Endothelial cell (in vitro differentiated cells): ENCODE results near the gene CYP2B6. TPM values are rescaled to one million over a fixed set of nuclear protein-coding genes. Genes with fewer than 3 reads are reported as not detected.
"Not testable (repeated sequence)": the region's sequence is repeated elsewhere in the genome, so short reads cannot be mapped to it uniquely, and the experiment has no call there.

Experiments
- DNase-seq: peaks from one replicate; pipeline ENCODE4 v3.0.0; 2021; ENCODE audit warnings: low spot score
- H3K27ac Mint-ChIP-seq: one replicate; pipeline ENCODE4 v1.8.0; 2021; ENCODE audit warnings: mixed read lengths, inconsistent platforms; ENCODE audit not compliant: unreplicated experiment
- H3K27me3 Mint-ChIP-seq: one replicate; pipeline ENCODE4 v1.8.0; 2021; ENCODE audit warnings: mild to moderate bottlenecking, moderate library complexity, mixed read lengths, inconsistent platforms; ENCODE audit not compliant: unreplicated experiment
- H3K36me3 Mint-ChIP-seq: one replicate; pipeline ENCODE4 v1.8.0; 2021; ENCODE audit warnings: mild to moderate bottlenecking, low read depth, mixed read lengths, inconsistent platforms; ENCODE audit not compliant: unreplicated experiment
- H3K4me1 Mint-ChIP-seq: one replicate; pipeline ENCODE4 v1.8.0; 2021; ENCODE audit warnings: mild to moderate bottlenecking, mixed read lengths, inconsistent platforms; ENCODE audit not compliant: unreplicated experiment
- H3K4me3 Mint-ChIP-seq: one replicate; pipeline ENCODE4 v1.8.0; 2021; ENCODE audit warnings: mild to moderate bottlenecking, mixed read lengths, inconsistent platforms; ENCODE audit not compliant: unreplicated experiment
- H3K9me3 Mint-ChIP-seq: one replicate; pipeline ENCODE4 v1.8.0; 2021; ENCODE audit warnings: mixed read lengths, inconsistent platforms; ENCODE audit not compliant: unreplicated experiment
- CTCF ChIP-seq: fragments of 200-600 bp; sonication (generic); IDR thresholded peaks from one replicate; pipeline ENCODE4 v1.5.0; 2021; ENCODE audit warnings: antibody characterized with exemption; ENCODE audit not compliant: unreplicated experiment
- total RNA-seq: library from RNA; stranded (reverse); fragmentation: NEBNext Ultra II Directional; extraction: Animal tissue kit (Norgen Biotek cat#: 25700); gene quantifications from one replicate; pipeline ENCODE4 v1.2.1, GENCODE V29; 2021; ENCODE audit not compliant: unreplicated experiment

Gene CYP2B6
- total RNA-seq, 1 donor from 2014 or later: not detected

GRCh38 chr19:40962460-40962961 lies 28.6 kb upstream of the CYP2B6 start:
- H3K27me3 Mint-ChIP-seq: peaks cover 5% of the 10 kb centered on the region
- peaks cover 1% of the 10 kb centered on the region for H3K36me3 Mint-ChIP-seq
- no peak overlapping the region for H3K4me3 Mint-ChIP-seq
- H3K9me3 Mint-ChIP-seq: peaks cover 1% of the 10 kb centered on the region
- no peak for TF ChIP-seq CTCF
- no peak overlapping the region for H3K27ac Mint-ChIP-seq
- no peaks in the 10 kb centered on the region for H3K4me1 Mint-ChIP-seq
- DNase-seq: no peak

GRCh38 chr19:40964361-40964760 lies 26.7 kb upstream of the CYP2B6 start:
- not testable (repeated sequence) for H3K9me3 Mint-ChIP-seq, H3K4me1 Mint-ChIP-seq, H3K36me3 Mint-ChIP-seq, H3K27me3 Mint-ChIP-seq, H3K4me3 Mint-ChIP-seq, H3K27ac Mint-ChIP-seq, DNase-seq

GRCh38 chr19:40965351-40965750 lies 25.7 kb upstream of the CYP2B6 start:
- not testable (repeated sequence) for H3K9me3 Mint-ChIP-seq, H3K36me3 Mint-ChIP-seq, H3K4me1 Mint-ChIP-seq, DNase-seq, H3K27ac Mint-ChIP-seq, H3K27me3 Mint-ChIP-seq, H3K4me3 Mint-ChIP-seq

- H3K9me3 Mint-ChIP-seq, DNase-seq, H3K36me3 Mint-ChIP-seq, H3K4me1 Mint-ChIP-seq, H3K27ac Mint-ChIP-seq, H3K4me3 Mint-ChIP-seq, H3K27me3 Mint-ChIP-seq: not testable (repeated sequence)
Observed at GRCh38 chr19:40966591-40966990, 24.5 kb upstream of the CYP2B6 start.

- not testable (repeated sequence) for H3K27ac Mint-ChIP-seq, H3K27me3 Mint-ChIP-seq, H3K4me1 Mint-ChIP-seq, H3K36me3 Mint-ChIP-seq, DNase-seq, H3K4me3 Mint-ChIP-seq, H3K9me3 Mint-ChIP-seq
Observed at GRCh38 chr19:40968065-40968464, 23.0 kb upstream of the CYP2B6 start.

- H3K27ac Mint-ChIP-seq, DNase-seq, H3K36me3 Mint-ChIP-seq, H3K4me1 Mint-ChIP-seq, H3K4me3 Mint-ChIP-seq, H3K27me3 Mint-ChIP-seq, H3K9me3 Mint-ChIP-seq: not testable (repeated sequence)
Observed at GRCh38 chr19:40969721-40970120, 21.4 kb upstream of the CYP2B6 start.

- not testable (repeated sequence) for H3K27me3 Mint-ChIP-seq, H3K4me3 Mint-ChIP-seq, H3K36me3 Mint-ChIP-seq, H3K4me1 Mint-ChIP-seq, H3K9me3 Mint-ChIP-seq, DNase-seq, H3K27ac Mint-ChIP-seq
Observed at GRCh38 chr19:40970396-40971345, 20.4 kb upstream of the CYP2B6 start.

- Mint-ChIP-seq H3K36me3 (no peaks in the 10 kb centered on the region), H3K4me3 (no peak overlapping the region)
Observed at GRCh38 chr19:40974633-40975037, 16.4 kb upstream of the CYP2B6 start.

More at GRCh38 chr19:40974633-40975037, 16.4 kb upstream of the CYP2B6 start:
- Mint-ChIP-seq H3K27me3 (no peaks in the 10 kb centered on the region), H3K27ac (no peak overlapping the region), H3K9me3 (no peaks in the 10 kb centered on the region), H3K4me1 (no peaks in the 10 kb centered on the region)
- DNase-seq: peak; percentile 74
- TF ChIP-seq CTCF: peak; percentile 93
